NCI-H82 treated with DMSO at 0.1 percent for 48 hours (cell line): ENCODE results near the gene ANAPC2.
"Not testable (repeated sequence)": the region's sequence is repeated elsewhere in the genome, so short reads cannot be mapped to it uniquely, and the experiment has no call there.

Source experiments
- DNase-seq: peaks from one replicate; lab custom pipeline; 2025; ENCODE audit not compliant: unreplicated experiment; lab: John Stamatoyannopoulos, UW

The ANAPC2 gene

GRCh38 chr9:137148242-137148641 lies 40.1 kb downstream of the ANAPC2 start:
- no peak for DNase-seq

- no peak for DNase-seq
These were observed 40.6 kb downstream of the ANAPC2 start for GRCh38 chr9:137147793-137148160.

GRCh38 chr9:137147091-137147792 lies 41.1 kb downstream of the ANAPC2 start:
- DNase-seq: no peak

GRCh38 chr9:137146527-137146918 lies 41.8 kb downstream of the ANAPC2 start:
- no peak for DNase-seq

GRCh38 chr9:137145731-137146526 lies 42.4 kb downstream of the ANAPC2 start:
- DNase-seq: no peak

- DNase-seq: no peak
These were observed 44.9 kb downstream of the ANAPC2 start for GRCh38 chr9:137143459-137143858.

- DNase-seq: no peak
These were observed 46.1 kb downstream of the ANAPC2 start for GRCh38 chr9:137141976-137142936.

- no peak for DNase-seq
These were observed 47.1 kb downstream of the ANAPC2 start for GRCh38 chr9:137141050-137141810.

- no peak for DNase-seq
These were observed 48.0 kb downstream of the ANAPC2 start for GRCh38 chr9:137140151-137141012.

GRCh38 chr9:137139468-137140150 lies 48.8 kb downstream of the ANAPC2 start:
- no peak for DNase-seq

- DNase-seq: no peak
These were observed 49.5 kb downstream of the ANAPC2 start, which contains the start of gene GRIN1 for GRCh38 chr9:137138722-137139467. TSS of gene GRIN1 (plus strand) at chr9:137139154. CDS start at chr9:137139487, 333 bp downstream.

- peak; percentile 7 for DNase-seq
These were observed 50.2 kb downstream of the ANAPC2 start for GRCh38 chr9:137138058-137138721.

GRCh38 chr9:137136881-137137607 lies 51.3 kb downstream of the ANAPC2 start:
- DNase-seq: no peak

GRCh38 chr9:137136261-137136880 lies 52.0 kb downstream of the ANAPC2 start:
- no peak for DNase-seq

GRCh38 chr9:137135154-137135553 lies 53.2 kb downstream of the ANAPC2 start:
- not testable (repeated sequence) for DNase-seq

- DNase-seq: no peak
These were observed 54.2 kb downstream of the ANAPC2 start for GRCh38 chr9:137134191-137134590.
